Trophoblast cell (in vitro differentiated cells and primary cell): ENCODE data around the gene OPN1MW.
"Not testable (repeated sequence)": the region's sequence is repeated elsewhere in the genome, so short reads cannot be mapped to it uniquely, and the experiment has no call there.

Experiments used
- DNase-seq, 2 donors: peaks; one replicate each; pipeline ENCODE4 v3.0.0-alpha.2; 2016
- H2AFZ ChIP-seq: 2 replicates; pipeline ENCODE4 v1.6.1; 2013; ENCODE audit warnings: low read length, moderate library complexity, mild to moderate bottlenecking; ENCODE audit not compliant: insufficient read depth, poor library complexity
- H2AK5ac ChIP-seq: 2 replicates; pipeline ENCODE4 v1.6.1; 2013; ENCODE audit warnings: mild to moderate bottlenecking, low read length
- H2BK120ac ChIP-seq: 2 replicates; pipeline ENCODE4 v1.6.1; 2013; ENCODE audit warnings: low read length, mild to moderate bottlenecking, moderate library complexity; ENCODE audit not compliant: insufficient read depth, poor library complexity
- H2BK12ac ChIP-seq: 2 replicates; pipeline ENCODE4 v1.6.1; 2013; ENCODE audit warnings: mild to moderate bottlenecking, low read length, moderate library complexity
- H2BK5ac ChIP-seq: 2 replicates; pipeline ENCODE4 v1.6.1; 2013; ENCODE audit warnings: low read length, low read depth, moderate library complexity, mild to moderate bottlenecking; ENCODE audit not compliant: poor library complexity
- H3K14ac ChIP-seq: 2 replicates; pipeline ENCODE4 v1.6.1; 2013; ENCODE audit warnings: mild to moderate bottlenecking, low read length
- H3K18ac ChIP-seq: 2 replicates; pipeline ENCODE4 v1.6.1; 2013; ENCODE audit warnings: mild to moderate bottlenecking, low read length
- H3K23ac ChIP-seq: 2 replicates; pipeline ENCODE4 v1.6.1; 2013; ENCODE audit warnings: low read length
- H3K27ac ChIP-seq: 2 replicates; pipeline ENCODE4 v1.5.1; 2013; ENCODE audit warnings: low read depth, mild to moderate bottlenecking, inconsistent platforms, low read length, moderate library complexity
- H3K27me3 ChIP-seq: 2 replicates; pipeline ENCODE4 v1.6.1; 2013; ENCODE audit warnings: inconsistent platforms, mild to moderate bottlenecking, low read length, moderate library complexity; ENCODE audit not compliant: insufficient read depth
- H3K36me3 ChIP-seq, 2 experiments: 1 replicate in 1 of 2; 2 replicates in 1 of 2; pipeline ENCODE4 v1.6.1; 2013; ENCODE audit warnings: low read length in 2 of 2, mild to moderate bottlenecking in 2 of 2, moderate library complexity in 1 of 2; ENCODE audit not compliant: insufficient read depth in 2 of 2, control insufficient read depth in 1 of 2
- H3K4ac ChIP-seq: 2 replicates; pipeline ENCODE4 v1.6.1; 2013; ENCODE audit warnings: low read depth, mild to moderate bottlenecking, low read length, moderate library complexity
- H3K4me1 ChIP-seq, 2 experiments: 1 replicate in 1 of 2; 2 replicates in 1 of 2; pipeline ENCODE4 v1.6.1; 2013; ENCODE audit warnings: low read length in 2 of 2, mild to moderate bottlenecking in 2 of 2, moderate library complexity in 1 of 2; ENCODE audit not compliant: insufficient read depth in 2 of 2, control insufficient read depth in 1 of 2
- H3K4me2 ChIP-seq: 2 replicates; pipeline ENCODE4 v1.6.1; 2013; ENCODE audit warnings: inconsistent platforms, mild to moderate bottlenecking, low read length, moderate library complexity
- H3K4me3 ChIP-seq: 2 replicates; pipeline ENCODE4 v1.5.1; 2013; ENCODE audit warnings: mild to moderate bottlenecking, low read depth, low read length, inconsistent platforms
- H3K79me1 ChIP-seq: one replicate; pipeline ENCODE4 v1.6.1; 2013; ENCODE audit warnings: low read length
- H3K79me2 ChIP-seq: 2 replicates; pipeline ENCODE4 v1.6.1; 2013; ENCODE audit warnings: low read length, mild to moderate bottlenecking; ENCODE audit not compliant: control insufficient read depth, insufficient read depth, poor library complexity
- H3K9ac ChIP-seq: 2 replicates; pipeline ENCODE4 v1.6.1; 2013; ENCODE audit warnings: mild to moderate bottlenecking, low read length
- H3K9me3 ChIP-seq: 2 replicates; pipeline ENCODE4 v1.6.1; 2013; ENCODE audit warnings: low read depth, mild to moderate bottlenecking, control low read depth, inconsistent platforms, low read length; ENCODE audit not compliant: insufficient read depth
- H4K12ac ChIP-seq: 2 replicates; pipeline ENCODE4 v1.6.1; 2013; ENCODE audit warnings: low read depth, mild to moderate bottlenecking, low read length, moderate library complexity
- H4K8ac ChIP-seq: 2 replicates; pipeline ENCODE4 v1.6.1; 2013; ENCODE audit warnings: low read depth, mild to moderate bottlenecking, low read length, moderate library complexity
- H4K91ac ChIP-seq: one replicate; pipeline ENCODE4 v1.6.1; 2013; ENCODE audit warnings: low read depth, mild to moderate bottlenecking, low read length, moderate library complexity
- WGBS: extraction: QIAGEN DNeasy Blood & Tissue Kit; methylation state at CpG from one replicate; pipeline ENCODE4 v1.1.7; 2013; ENCODE audit warnings: missing lambda C conversion rate; ENCODE audit not compliant: insufficient read length, insufficient coverage; ENCODE audit errors: extremely low coverage; 5-methylcytosine and 5-hydroxymethylcytosine counted together

Gene OPN1MW

DNA sequence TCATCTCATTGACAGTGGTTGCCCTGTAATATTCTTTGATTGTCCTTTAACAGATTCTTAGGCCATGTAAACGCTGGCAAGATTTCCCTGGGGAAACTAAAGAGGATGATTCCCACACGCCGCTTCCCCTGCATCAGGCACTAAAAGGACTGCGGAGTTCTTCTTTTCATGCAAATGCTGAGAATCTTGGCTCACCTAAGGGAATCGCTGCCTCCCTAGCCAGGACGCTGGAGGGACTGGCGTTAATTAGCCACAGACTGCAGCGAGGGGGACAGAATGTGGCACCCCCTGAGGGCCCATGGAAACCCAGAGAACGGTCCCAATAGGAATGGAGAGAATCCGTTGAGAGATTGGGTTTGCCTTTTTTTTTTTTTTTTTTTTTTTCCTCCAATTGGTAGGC lies 8.0 kb upstream of the OPN1MW start:
- not testable (repeated sequence) for H2BK5ac ChIP-seq, H3K4me1 ChIP-seq, H3K4me2 ChIP-seq, H4K12ac ChIP-seq, H3K9ac ChIP-seq, H3K18ac ChIP-seq, H3K9me3 ChIP-seq, H3K14ac ChIP-seq, H2AK5ac ChIP-seq, H3K27me3 ChIP-seq, H3K23ac ChIP-seq, H3K27ac ChIP-seq, H3K79me1 ChIP-seq, H3K36me3 ChIP-seq, H4K8ac ChIP-seq, H3K4ac ChIP-seq, H2BK12ac ChIP-seq, H3K79me2 ChIP-seq, DNase-seq, H2AFZ ChIP-seq, H4K91ac ChIP-seq, H2BK120ac ChIP-seq, H3K4me3 ChIP-seq
- no CpG with 5 or more reads among the region's 10 CpGs for WGBS

DNA sequence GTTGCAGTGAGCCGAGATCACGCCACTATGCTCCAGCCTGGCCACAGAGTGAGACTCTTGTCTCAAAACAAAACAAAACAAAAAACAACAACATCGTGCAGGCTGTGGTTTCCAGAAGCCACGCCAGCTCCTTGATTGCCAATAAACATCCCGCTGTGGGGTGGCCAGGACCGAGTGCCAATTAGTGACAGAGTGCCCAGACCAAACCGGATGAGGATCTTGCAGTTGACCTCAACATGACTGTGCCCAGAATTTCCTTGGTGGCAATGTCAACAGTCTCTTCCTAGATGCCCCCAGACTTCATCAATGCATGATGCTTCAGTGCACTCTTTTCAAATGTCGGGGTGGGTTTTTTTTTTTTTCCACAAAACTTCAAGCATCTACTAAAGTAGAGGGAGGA lies 1.4 kb downstream of the OPN1MW start:
- not testable (repeated sequence) for DNase-seq, H4K91ac ChIP-seq, H3K9ac ChIP-seq, H3K79me1 ChIP-seq, H2BK120ac ChIP-seq, H3K27me3 ChIP-seq, H3K27ac ChIP-seq, H3K36me3 ChIP-seq, H3K9me3 ChIP-seq, H3K23ac ChIP-seq, H2BK12ac ChIP-seq, H4K8ac ChIP-seq, H4K12ac ChIP-seq, H3K4ac ChIP-seq, H3K79me2 ChIP-seq, H3K4me2 ChIP-seq, H2AK5ac ChIP-seq, H3K18ac ChIP-seq, H3K14ac ChIP-seq, H2AFZ ChIP-seq, H3K4me3 ChIP-seq, H3K4me1 ChIP-seq, H2BK5ac ChIP-seq
- WGBS: no CpG with 5 or more reads among the region's 8 CpGs

DNA sequence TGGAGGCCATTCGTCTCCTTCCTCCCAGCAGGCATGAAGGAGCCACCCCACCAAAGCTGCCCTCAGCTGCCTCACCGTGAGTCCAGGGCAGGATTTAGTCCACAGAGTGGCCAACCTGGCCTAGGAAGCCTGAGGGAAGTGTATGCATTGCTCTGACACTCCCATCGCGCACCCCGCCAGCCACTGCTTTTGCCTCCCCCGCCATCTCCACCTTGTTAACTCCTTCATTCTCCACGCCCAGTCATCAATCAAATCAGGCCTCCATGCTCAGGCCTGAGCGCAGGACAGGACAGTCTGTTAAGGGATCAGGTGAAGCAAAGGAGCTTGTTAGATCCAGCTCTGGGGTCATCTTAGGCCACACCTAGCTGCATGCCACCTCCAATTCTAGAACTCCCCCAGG lies 10.4 kb downstream of the OPN1MW start:
- not testable (repeated sequence) for H3K4me1 ChIP-seq, H2AFZ ChIP-seq, H3K4me2 ChIP-seq, H3K79me1 ChIP-seq, H3K79me2 ChIP-seq, H3K23ac ChIP-seq, DNase-seq, H3K4ac ChIP-seq, H3K4me3 ChIP-seq, H4K12ac ChIP-seq, H3K27me3 ChIP-seq, H3K9ac ChIP-seq, H2BK5ac ChIP-seq, H3K36me3 ChIP-seq, H2AK5ac ChIP-seq, H4K8ac ChIP-seq, H3K18ac ChIP-seq, H3K27ac ChIP-seq, H3K9me3 ChIP-seq, H4K91ac ChIP-seq, H3K14ac ChIP-seq, H2BK12ac ChIP-seq, H2BK120ac ChIP-seq
- no CpG with 5 or more reads among the region's 8 CpGs for WGBS

DNA sequence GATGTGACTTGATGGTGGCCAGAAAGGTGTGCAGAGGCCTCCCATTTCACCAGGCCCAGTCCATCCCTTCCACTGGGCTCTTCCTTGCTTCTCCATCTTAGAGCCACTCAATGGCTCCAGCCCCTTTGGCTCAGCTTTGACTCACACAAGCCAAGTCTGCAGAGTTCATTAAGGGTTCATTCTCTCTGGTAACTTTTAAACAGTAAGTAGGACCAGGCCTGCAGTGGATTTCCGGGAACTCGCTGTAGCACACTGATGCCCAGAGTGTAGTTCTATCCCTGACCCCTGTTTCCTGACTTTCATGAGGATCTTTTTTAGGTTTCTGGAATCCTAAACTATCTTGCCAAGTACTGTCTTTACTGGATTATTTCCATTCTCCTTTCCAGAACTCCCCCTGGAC lies 11.9 kb downstream of the OPN1MW start:
- H2AFZ ChIP-seq, DNase-seq, H3K79me2 ChIP-seq, H4K12ac ChIP-seq, H3K4me3 ChIP-seq, H2BK120ac ChIP-seq, H4K91ac ChIP-seq, H2AK5ac ChIP-seq, H3K9ac ChIP-seq, H2BK5ac ChIP-seq, H3K9me3 ChIP-seq, H2BK12ac ChIP-seq, H3K4ac ChIP-seq, H3K27ac ChIP-seq, H3K14ac ChIP-seq, H3K36me3 ChIP-seq, H3K27me3 ChIP-seq, H3K23ac ChIP-seq, H3K79me1 ChIP-seq, H3K4me2 ChIP-seq, H3K18ac ChIP-seq, H4K8ac ChIP-seq, H3K4me1 ChIP-seq: not testable (repeated sequence)
- no CpG with 5 or more reads among the region's 2 CpGs for WGBS
